ENCODE measurements around the gene BTN2A1. TPM values are rescaled to one million over a fixed set of nuclear protein-coding genes. Genes with fewer than 3 reads are reported as not detected.
"Not testable (repeated sequence)": the region's sequence is repeated elsewhere in the genome, so short reads cannot be mapped to it uniquely, and the experiment has no call there.

Gene BTN2A1
- total and polyA plus RNA-seq, 7 donors: 5.4 to 14.9 (median 9.4) TPM

GRCh38 chr6:26432627-26433201, 25.0 kb upstream of the BTN2A1 start:
- intact Hi-C loops (cut with DNase I): no loop called here
- TF ChIP-seq CTCF (IDR thresholded peaks at IDR 0.05): no peak
- Histone ChIP-seq H3K27me3 (ENCODE audit: insufficient read depth in 3 of 3, low read length in 2 of 3) (no peaks in the 10 kb centered on the region), H3K4me1 (no peaks in the 10 kb centered on the region), H3K36me3 (ENCODE audit: insufficient read depth in 1 of 2, low read depth in 1 of 2) (peaks cover 0 to 24% of the 10 kb centered on the region in 2 donors), H3K4me3 (no peak overlapping the region), H3K9me3 (no peaks in the 10 kb centered on the region), H3K27ac (no peak overlapping the region)
- DNase-seq: no peak
- WGBS, 3 donors: 90 to 93% (median 91%) methylated on average over 5 of the region's 5 CpGs
- no peak for ATAC-seq

DNA sequence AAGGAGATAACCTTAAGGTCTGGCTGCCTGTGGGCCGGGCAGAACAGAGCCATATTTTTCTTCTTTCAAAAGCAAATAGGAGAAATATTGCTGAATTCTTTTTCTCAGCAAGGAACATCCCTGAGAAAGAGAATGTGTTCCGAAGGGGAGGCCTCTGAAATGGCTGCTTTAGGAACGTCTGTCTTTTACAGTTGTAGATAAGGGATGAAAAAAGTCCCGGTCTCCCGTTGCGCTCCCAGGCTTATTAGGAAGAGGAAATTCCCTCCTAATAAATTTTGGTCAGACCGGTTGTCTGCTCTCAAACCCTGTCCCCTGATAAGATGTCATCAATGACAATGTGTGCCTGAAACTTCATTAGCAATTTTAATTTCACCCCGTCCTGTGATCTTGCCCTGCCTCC, 24.1 kb upstream of the BTN2A1 start:
- intact Hi-C loops (cut with DNase I); H3K4me1 ChIP-seq; DNase-seq; H3K9me3 ChIP-seq; ATAC-seq; H3K27me3 ChIP-seq (ENCODE audit: insufficient read depth in 3 of 3, low read length in 2 of 3); H3K4me3 ChIP-seq; H3K27ac ChIP-seq: not testable (repeated sequence)
- peaks cover 0 to 15% of the 10 kb centered on the region in 2 donors for H3K36me3 ChIP-seq (ENCODE audit: insufficient read depth in 1 of 2, low read depth in 1 of 2)
- WGBS, 3 donors: 91 to 98% (median 97%) methylated on average over 8 of the region's 8 CpGs

DNA sequence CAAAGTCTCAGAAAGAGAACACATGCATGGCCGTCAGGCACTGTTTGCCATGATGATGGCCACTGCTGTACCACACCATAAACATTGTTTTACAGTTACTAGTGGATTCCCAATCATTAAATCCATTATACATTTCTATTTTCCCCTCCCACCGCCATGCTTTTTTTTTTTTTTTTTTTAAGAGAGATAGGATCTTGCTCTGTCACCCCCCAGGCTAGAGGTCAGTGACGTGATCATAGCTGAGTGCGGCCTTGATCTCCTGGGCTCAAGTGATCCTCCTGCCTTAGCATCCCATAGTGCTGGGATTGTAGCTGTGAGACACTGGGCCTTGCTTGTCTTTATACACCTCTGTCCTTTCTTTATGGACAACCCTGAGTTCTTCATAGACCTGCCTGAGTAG, 21.7 kb upstream of the BTN2A1 start:
- H3K9me3 ChIP-seq: no peaks in the 10 kb centered on the region
- intact Hi-C loops (cut with DNase I): no loop called here
- no peak for DNase-seq
- no peak overlapping the region for H3K27ac ChIP-seq
- TF ChIP-seq CTCF (IDR thresholded peaks at IDR 0.05): no peak
- no peak for ATAC-seq
- peaks cover 6% of the 10 kb centered on the region for H3K4me1 ChIP-seq
- 85 to 99% (median 96%) methylated on average over 4 of the region's 4 CpGs for WGBS, 3 donors
- no peaks in the 10 kb centered on the region for H3K36me3 ChIP-seq (ENCODE audit: insufficient read depth in 1 of 2, low read depth in 1 of 2)
- no peak overlapping the region for H3K4me3 ChIP-seq
- H3K27me3 ChIP-seq (ENCODE audit: insufficient read depth in 3 of 3, low read length in 2 of 3): no peaks in the 10 kb centered on the region

- DNase-seq (no peak), ATAC-seq (no peak)
- no peaks in the 10 kb centered on the region for H3K27me3 ChIP-seq (ENCODE audit: insufficient read depth in 3 of 3, low read length in 2 of 3)
- H3K9me3 ChIP-seq: no peaks in the 10 kb centered on the region
- H3K27ac ChIP-seq: no peak overlapping the region
- 59 to 67% (median 67%) methylated on average over 1 of the region's 1 CpG for WGBS, 3 donors
- intact Hi-C loops (cut with DNase I): no loop called here
- H3K4me1 ChIP-seq: peaks cover 8% of the 10 kb centered on the region
- H3K36me3 ChIP-seq (ENCODE audit: insufficient read depth in 1 of 2, low read depth in 1 of 2): no peaks in the 10 kb centered on the region
- TF ChIP-seq CTCF (IDR thresholded peaks at IDR 0.05): no peak
- no peak overlapping the region for H3K4me3 ChIP-seq
These were observed 20.2 kb upstream of the BTN2A1 start for GRCh38 chr6:26437550-26437949.

DNA sequence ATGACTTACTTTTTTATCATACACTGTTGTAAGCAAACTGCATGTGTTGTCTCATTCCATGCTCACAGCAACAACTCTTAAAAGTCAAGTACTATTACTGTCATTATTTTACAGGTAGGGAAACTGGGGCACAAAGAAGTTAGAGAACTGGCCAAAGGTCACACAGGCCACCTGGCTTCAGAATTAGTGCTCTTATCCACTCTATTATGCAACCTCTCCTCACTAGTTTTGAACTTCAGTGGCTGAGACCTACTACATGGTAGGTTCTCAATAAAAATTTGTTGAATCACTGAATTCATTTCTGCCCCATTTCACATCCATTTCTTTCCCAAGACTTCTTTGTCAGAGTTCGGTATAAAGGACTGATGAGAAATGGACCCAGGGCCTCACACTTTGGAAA, 19.8 kb upstream of the BTN2A1 start:
- no peaks in the 10 kb centered on the region for H3K36me3 ChIP-seq (ENCODE audit: insufficient read depth in 1 of 2, low read depth in 1 of 2)
- no peak for DNase-seq
- H3K27me3 ChIP-seq (ENCODE audit: insufficient read depth in 3 of 3, low read length in 2 of 3): no peaks in the 10 kb centered on the region
- ATAC-seq: no peak
- WGBS, 3 donors: 96 to 99% (median 97%) methylated on average over 1 of the region's 1 CpG
- no peak overlapping the region for H3K27ac ChIP-seq
- TF ChIP-seq CTCF (IDR thresholded peaks at IDR 0.05): no peak
- no peaks in the 10 kb centered on the region for H3K9me3 ChIP-seq
- intact Hi-C loops (cut with DNase I): no loop called here
- peaks cover 8% of the 10 kb centered on the region for H3K4me1 ChIP-seq
- H3K4me3 ChIP-seq: no peak overlapping the region
